Suprapubic skin (tissue), 4 donors: ENCODE data around the gene FAM83G.

Experiments
- EP300 ChIP-seq: sonication (generic); formaldehyde crosslinking; IDR thresholded peaks from one replicate; pipeline ENCODE4 v1.6.1; 2017; ENCODE audit warnings: antibody characterized with exemption
- POLR2A ChIP-seq, 2 donors: fragments of 450-650 bp; IDR thresholded peaks; one replicate each; pipeline ENCODE4 v1.6.1; 2017; ENCODE audit warnings: antibody characterized with exemption in 2 of 2, mild to moderate bottlenecking in 2 of 2, moderate library complexity in 2 of 2
- POLR2AphosphoS5 ChIP-seq, 3 donors: sonication (generic); formaldehyde crosslinking; IDR thresholded peaks; one replicate each; pipeline ENCODE4 v1.6.1; 2017; ENCODE audit warnings: antibody characterized with exemption in 3 of 3
- TF ChIP-seq, protein P1 (sequence below), 2 donors: fragments of 200-600 bp in 1 of 2; fragments of 450-650 bp in 1 of 2; sonication (generic) in 1 of 2; IDR thresholded peaks; one replicate each; pipeline ENCODE4 v1.5.1; 2016 to 2019; ENCODE audit warnings: antibody characterized with exemption in 2 of 2, mild to moderate bottlenecking in 1 of 2, moderate library complexity in 1 of 2

DNA sequence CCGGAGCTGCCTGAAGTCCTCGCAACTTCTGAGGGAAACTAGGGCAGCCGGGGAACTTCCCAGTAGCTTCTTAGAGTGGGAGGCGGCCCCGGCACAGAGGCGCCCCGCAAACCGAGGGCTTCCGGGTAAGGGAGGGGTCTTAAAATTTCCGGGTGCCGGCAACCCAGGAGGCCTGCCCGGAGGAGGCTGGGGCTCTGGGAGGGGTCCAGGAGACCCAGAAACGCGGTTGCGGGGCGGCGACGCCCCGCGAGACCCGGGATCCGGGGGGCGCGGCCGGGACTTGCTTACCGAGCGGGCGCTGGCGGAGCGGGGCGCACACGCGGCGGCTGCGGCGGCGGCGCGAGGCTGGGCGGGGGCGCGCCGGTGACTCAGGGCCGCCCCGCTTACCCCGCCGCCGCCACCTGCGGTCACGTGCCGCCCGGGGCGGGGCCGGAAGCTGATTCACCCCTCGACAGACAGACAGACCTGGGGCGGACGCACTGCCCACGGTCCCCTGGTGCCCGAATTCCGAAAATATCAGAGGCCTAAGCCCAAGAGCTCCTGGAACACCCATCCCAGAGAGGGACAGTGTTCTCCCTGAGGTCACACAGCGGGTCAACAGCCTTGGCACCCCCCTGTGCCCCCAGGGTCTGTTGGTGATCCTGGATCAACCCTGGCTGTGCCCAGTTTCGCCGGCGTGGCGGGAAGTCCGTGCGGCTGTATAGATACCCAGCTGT is at the start of gene FAM83G:
- TF ChIP-seq POLR2A (IDR thresholded peaks at IDR 0.05) (no peak), EP300 (no peak), POLR2AphosphoS5 (IDR thresholded peaks at IDR 0.05) (no peak)
- TF ChIP-seq, protein P1, sequence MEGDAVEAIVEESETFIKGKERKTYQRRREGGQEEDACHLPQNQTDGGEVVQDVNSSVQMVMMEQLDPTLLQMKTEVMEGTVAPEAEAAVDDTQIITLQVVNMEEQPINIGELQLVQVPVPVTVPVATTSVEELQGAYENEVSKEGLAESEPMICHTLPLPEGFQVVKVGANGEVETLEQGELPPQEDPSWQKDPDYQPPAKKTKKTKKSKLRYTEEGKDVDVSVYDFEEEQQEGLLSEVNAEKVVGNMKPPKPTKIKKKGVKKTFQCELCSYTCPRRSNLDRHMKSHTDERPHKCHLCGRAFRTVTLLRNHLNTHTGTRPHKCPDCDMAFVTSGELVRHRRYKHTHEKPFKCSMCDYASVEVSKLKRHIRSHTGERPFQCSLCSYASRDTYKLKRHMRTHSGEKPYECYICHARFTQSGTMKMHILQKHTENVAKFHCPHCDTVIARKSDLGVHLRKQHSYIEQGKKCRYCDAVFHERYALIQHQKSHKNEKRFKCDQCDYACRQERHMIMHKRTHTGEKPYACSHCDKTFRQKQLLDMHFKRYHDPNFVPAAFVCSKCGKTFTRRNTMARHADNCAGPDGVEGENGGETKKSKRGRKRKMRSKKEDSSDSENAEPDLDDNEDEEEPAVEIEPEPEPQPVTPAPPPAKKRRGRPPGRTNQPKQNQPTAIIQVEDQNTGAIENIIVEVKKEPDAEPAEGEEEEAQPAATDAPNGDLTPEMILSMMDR (IDR thresholded peaks at IDR 0.05): no peak
